Astrocyte of the spinal cord (primary cell): ENCODE results near the gene ABHD15.
A peak's percentile ranks its signal among the peaks of the same experiment; 100 is the strongest.

Source experiments
- DNase-seq: peaks from one replicate; pipeline ENCODE4 v3.0.0; 2011; ENCODE audit warnings: low read depth, low spot score
- H3K4me3 ChIP-seq: 2 replicates; pipeline ENCODE4 v1.5.1; 2011; ENCODE audit warnings: low read depth, mild to moderate bottlenecking, low read length, moderate library complexity
- in situ Hi-C: cut with HindIII; loops from 2 replicates; pipeline ENCODE4 v1.10.0; 2017; ENCODE audit warnings: low sequenced_read_pairs
- TF ChIP-seq, protein P1 (sequence below): IDR thresholded peaks from 2 replicates; pipeline ENCODE4 v1.5.1; 2012; ENCODE audit warnings: low read depth, mild to moderate bottlenecking, low read length, inconsistent platforms

Gene ABHD15

GRCh38 chr17:29590411-29591145, 23.7 kb upstream of the ABHD15 start:
- peak; percentile 53 for DNase-seq
- TF ChIP-seq, protein P1, sequence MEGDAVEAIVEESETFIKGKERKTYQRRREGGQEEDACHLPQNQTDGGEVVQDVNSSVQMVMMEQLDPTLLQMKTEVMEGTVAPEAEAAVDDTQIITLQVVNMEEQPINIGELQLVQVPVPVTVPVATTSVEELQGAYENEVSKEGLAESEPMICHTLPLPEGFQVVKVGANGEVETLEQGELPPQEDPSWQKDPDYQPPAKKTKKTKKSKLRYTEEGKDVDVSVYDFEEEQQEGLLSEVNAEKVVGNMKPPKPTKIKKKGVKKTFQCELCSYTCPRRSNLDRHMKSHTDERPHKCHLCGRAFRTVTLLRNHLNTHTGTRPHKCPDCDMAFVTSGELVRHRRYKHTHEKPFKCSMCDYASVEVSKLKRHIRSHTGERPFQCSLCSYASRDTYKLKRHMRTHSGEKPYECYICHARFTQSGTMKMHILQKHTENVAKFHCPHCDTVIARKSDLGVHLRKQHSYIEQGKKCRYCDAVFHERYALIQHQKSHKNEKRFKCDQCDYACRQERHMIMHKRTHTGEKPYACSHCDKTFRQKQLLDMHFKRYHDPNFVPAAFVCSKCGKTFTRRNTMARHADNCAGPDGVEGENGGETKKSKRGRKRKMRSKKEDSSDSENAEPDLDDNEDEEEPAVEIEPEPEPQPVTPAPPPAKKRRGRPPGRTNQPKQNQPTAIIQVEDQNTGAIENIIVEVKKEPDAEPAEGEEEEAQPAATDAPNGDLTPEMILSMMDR = no peak
- peak overlapping the region; percentile 34 for H3K4me3 ChIP-seq
- in situ Hi-C loops = no loop called here

- DNase-seq = peak; percentile 82
- in situ Hi-C loops = no loop called here
These were observed 22.9 kb upstream of the ABHD15 start, which contains the start of gene GIT1 for GRCh38 chr17:29589524-29590410. GIT1 (minus strand) TSS chr17:29589648; CDS start chr17:29589378, 270 bp downstream.

GRCh38 chr17:29588562-29589411, 21.9 kb upstream of the ABHD15 start:
- H3K4me3 ChIP-seq = peak overlapping the region; percentile 76
- TF ChIP-seq, protein P1 = no peak
- DNase-seq = no peak
- in situ Hi-C loops = no loop called here

More at GRCh38 chr17:29589524-29590410, 22.9 kb upstream of the ABHD15 start, which contains the start of gene GIT1:
- H3K4me3 ChIP-seq = peak within 1 kb of the TSS; percentile 76
- TF ChIP-seq, protein P1 = no peak

GRCh38 chr17:29588017-29588561, 21.3 kb upstream of the ABHD15 start:
- TF ChIP-seq, protein P1 = no peak
- in situ Hi-C loops = no loop called here
- H3K4me3 ChIP-seq = peak overlapping the region; percentile 76
- no peak for DNase-seq

GRCh38 chr17:29587591-29587990, 20.8 kb upstream of the ABHD15 start:
- peak overlapping the region; percentile 76 for H3K4me3 ChIP-seq
- in situ Hi-C loops = no loop called here
- no peak for DNase-seq
- TF ChIP-seq, protein P1 = no peak
